HL-60 (cell line): ENCODE data around the gene RAB11FIP2.

Experiments used
- DNase-seq, 2 experiments: peaks; one replicate each; pipeline ENCODE4 v3.0.0-alpha.2; 2010 to 2020; ENCODE audit warnings: low read depth in 1 of 2, low spot score in 1 of 2
- H3K27ac ChIP-seq: fragments of 250-450 bp; sonication (Bioruptor Pico); replicated peaks from 2 replicates; pipeline ENCODE4 v1.5.1; 2020; ENCODE audit warnings: mild to moderate bottlenecking, moderate library complexity
- H3K27me3 ChIP-seq: fragments of 250-450 bp; sonication (Bioruptor Pico); 2 replicates; pipeline ENCODE4 v1.5.1; 2021; ENCODE audit warnings: mild to moderate bottlenecking, moderate library complexity; ENCODE audit not compliant: insufficient read depth, poor library complexity, severe bottlenecking
- H3K4me3 ChIP-seq: replicated peaks from 2 replicates; pipeline ENCODE4 v1.5.1; 2011; ENCODE audit warnings: mild to moderate bottlenecking, control low read depth, low read length; ENCODE audit not compliant: insufficient read depth
- CTCF ChIP-seq: IDR thresholded peaks from one replicate; pipeline ENCODE4 v1.5.1; 2011; ENCODE audit warnings: low read length, control low read depth, inconsistent platforms; ENCODE audit not compliant: insufficient read depth
- GABPA ChIP-seq: IDR thresholded peaks from 2 replicates; pipeline ENCODE4 v1.6.1; 2012; ENCODE audit warnings: low read depth
- POLR2AphosphoS5 ChIP-seq: IDR thresholded peaks from 2 replicates; pipeline ENCODE4 v1.6.1; 2012; ENCODE audit warnings: low read depth
- REST ChIP-seq: IDR thresholded peaks from 2 replicates; pipeline ENCODE4 v1.6.1; 2012; ENCODE audit warnings: low read depth; ENCODE audit not compliant: insufficient replicate concordance
- SPI1 ChIP-seq: IDR thresholded peaks from 2 replicates; pipeline ENCODE4 v1.6.1; 2012; ENCODE audit warnings: low read depth, mild to moderate bottlenecking, borderline replicate concordance

RAB11FIP2 gene

GRCh38 chr10:118002581-118002980 is 44.2 kb downstream of the RAB11FIP2 start:
- no peaks in the 10 kb centered on the region for H3K27me3 ChIP-seq
- DNase-seq: peak; percentile 6 to 21
- H3K27ac ChIP-seq: no peak overlapping the region
- TF ChIP-seq GABPA (no peak), CTCF (no peak), SPI1 (no peak), POLR2AphosphoS5 (no peak), REST (no peak)
- H3K4me3 ChIP-seq: no peak overlapping the region

- no peak for DNase-seq
- Histone ChIP-seq H3K27ac (no peak overlapping the region), H3K27me3 (no peaks in the 10 kb centered on the region), H3K4me3 (no peak overlapping the region)
- TF ChIP-seq CTCF (no peak), SPI1 (no peak), REST (no peak), GABPA (no peak), POLR2AphosphoS5 (no peak)
Observed at GRCh38 chr10:117997673-117998072, 49.1 kb downstream of the RAB11FIP2 start.

- H3K27ac ChIP-seq: no peak overlapping the region
- DNase-seq: no peak
- H3K27me3 ChIP-seq: no peaks in the 10 kb centered on the region
- no peak overlapping the region for H3K4me3 ChIP-seq
- TF ChIP-seq CTCF (no peak), SPI1 (no peak), GABPA (no peak), POLR2AphosphoS5 (no peak), REST (no peak)
Observed at GRCh38 chr10:117996709-117997108, 50.0 kb downstream of the RAB11FIP2 start.
